ENCODE results near the gene DESI1.

DNA sequence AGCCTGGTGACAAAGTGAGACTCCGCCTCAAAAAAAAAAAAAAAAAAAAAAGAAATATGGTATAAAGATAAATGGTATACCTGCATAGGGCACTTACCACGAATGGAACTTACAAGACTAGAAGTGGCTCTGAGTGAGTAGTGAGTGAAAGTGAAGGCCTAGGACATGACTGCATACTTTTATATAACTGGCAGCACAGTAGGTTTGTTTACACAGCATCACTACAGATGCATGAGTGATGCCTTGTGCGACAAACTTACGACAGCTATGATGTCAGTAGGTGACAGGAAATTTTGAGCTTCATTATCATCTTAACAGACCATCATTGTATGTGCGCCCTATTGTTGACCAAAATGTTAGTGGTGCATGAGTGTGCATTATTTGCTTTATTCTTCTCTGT lies 17.9 kb upstream of the DESI1 start:
- TF ChIP-seq, protein P1, sequence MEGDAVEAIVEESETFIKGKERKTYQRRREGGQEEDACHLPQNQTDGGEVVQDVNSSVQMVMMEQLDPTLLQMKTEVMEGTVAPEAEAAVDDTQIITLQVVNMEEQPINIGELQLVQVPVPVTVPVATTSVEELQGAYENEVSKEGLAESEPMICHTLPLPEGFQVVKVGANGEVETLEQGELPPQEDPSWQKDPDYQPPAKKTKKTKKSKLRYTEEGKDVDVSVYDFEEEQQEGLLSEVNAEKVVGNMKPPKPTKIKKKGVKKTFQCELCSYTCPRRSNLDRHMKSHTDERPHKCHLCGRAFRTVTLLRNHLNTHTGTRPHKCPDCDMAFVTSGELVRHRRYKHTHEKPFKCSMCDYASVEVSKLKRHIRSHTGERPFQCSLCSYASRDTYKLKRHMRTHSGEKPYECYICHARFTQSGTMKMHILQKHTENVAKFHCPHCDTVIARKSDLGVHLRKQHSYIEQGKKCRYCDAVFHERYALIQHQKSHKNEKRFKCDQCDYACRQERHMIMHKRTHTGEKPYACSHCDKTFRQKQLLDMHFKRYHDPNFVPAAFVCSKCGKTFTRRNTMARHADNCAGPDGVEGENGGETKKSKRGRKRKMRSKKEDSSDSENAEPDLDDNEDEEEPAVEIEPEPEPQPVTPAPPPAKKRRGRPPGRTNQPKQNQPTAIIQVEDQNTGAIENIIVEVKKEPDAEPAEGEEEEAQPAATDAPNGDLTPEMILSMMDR (IDR thresholded peaks at IDR 0.05), result no peak
- no peak for TF ChIP-seq EZH2 (IDR thresholded peaks at IDR 0.05; ENCODE audit: borderline replicate concordance, insufficient read depth, low read depth, low read length, poor library complexity, severe bottlenecking)

Data from B cell (primary cell).